Cerebellar nuclear complex (tissue), 1 donor: ENCODE measurements around the gene DDX41.
"Not testable (repeated sequence)": the region's sequence is repeated elsewhere in the genome, so short reads cannot be mapped to it uniquely, and the experiment has no call there.

Experiments used
- DNase-seq, 2 experiments: peaks; one replicate each; lab custom pipeline; 2025; lab: John Stamatoyannopoulos, UW

DDX41 gene

DNA sequence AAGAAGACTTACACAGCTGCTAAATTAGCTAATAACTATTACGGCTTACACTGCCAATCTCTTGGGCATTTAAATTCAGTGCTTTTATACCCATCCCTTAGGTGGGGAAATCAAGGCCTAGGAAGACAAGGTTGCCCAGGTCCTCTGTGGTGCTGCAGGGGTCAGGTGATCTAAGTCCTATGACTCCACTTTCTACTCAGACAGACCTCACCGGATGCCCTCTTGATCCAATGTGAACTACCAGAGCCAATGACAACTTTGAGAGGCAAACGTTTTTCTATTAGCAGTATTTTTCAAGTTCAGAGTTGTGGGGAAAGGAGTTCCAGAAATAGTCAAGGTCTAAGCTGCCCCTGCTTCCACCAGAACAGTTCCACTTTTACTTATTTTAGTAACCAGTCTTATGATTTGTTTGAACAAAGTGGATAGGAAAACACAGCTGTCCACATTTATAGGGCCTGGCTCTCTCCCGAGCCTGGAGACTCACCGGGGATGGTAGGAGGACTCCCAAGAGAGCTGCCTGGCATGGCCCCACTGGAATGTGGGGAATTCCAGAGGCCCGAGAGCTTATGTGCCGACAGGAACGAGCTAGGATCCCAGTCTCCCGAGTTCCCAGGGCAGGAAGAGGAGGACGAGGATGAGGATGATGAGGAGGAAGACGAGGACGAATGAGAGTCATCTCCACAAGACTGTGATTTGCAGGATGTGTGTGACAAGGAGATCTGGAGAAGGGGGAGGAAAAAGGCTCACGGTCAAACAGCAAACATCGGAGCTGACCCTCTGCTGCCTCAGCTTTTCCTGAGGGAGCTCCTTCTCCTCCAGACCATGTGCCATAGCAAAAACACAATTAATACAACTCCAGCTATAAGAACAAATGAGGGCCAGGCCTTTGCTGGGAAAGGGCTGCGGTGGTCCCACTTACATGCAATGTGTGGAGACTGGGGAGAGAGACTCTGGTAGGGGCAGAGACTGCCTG lies 20.9 kb upstream of the DDX41 start:
- DNase-seq: no peak

DNA sequence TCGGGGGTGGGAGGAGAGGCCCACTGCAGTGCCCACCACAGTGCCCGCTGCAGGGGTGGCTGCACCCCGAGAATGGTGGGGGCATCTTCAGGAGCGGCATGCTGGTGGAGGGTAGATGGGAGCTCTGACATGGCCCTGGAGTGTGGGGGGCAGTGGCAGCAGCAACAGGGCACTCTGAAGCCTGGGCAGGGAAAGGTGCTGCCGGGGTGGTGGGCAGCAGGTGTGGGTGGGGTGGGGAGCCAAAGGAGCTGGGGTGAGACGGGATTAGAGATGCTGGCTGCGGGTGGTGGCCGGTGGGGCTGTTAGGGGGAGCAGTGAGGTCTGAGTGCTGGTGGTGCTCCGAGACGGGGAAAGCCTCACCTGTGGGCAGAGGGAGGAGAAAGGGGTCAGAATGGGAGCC lies 19.6 kb upstream of the DDX41 start:
- no peak for DNase-seq

- DNase-seq: no peak
These were observed 18.4 kb upstream of the DDX41 start for GRCh38 chr5:177535125-177535524.

- DNase-seq: not testable (repeated sequence)
These were observed 17.7 kb upstream of the DDX41 start for GRCh38 chr5:177534433-177534832.

DNA sequence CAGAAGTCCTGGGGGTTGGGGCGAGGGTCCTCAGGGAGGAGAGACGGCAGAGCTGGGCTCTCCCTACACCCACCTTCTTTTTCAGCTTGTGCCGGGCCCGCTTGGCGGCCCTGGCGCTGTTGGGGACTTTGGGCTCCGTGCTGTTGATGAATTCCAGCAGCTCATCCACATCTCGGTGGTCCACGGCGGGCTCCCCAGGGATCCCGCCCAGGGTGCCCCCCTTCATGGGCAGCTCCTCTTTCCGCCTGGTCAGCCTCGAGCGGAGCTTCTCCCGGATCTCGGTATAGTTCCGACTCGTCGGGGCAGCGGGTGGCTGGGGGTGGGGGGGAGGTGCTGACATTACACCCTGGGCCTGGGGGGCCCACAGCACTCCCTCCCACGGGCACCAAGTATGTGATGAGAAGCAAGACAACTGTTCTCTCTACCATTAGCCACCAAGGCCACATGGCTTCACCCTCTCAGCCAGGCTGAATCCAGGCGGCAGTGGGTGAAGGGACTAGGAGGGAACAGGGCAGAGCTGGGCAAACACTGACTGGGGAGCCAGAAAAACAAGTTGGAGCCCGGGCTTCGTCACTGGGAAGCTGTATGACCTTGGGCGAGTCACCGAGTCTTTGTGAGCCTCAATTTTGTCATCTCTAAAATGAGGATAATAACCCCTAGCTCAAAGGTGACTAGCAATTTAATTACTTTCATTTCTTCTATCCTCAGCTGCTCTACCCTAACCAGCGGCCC lies 14.6 kb upstream of the DDX41 start:
- no peak for DNase-seq

DNA sequence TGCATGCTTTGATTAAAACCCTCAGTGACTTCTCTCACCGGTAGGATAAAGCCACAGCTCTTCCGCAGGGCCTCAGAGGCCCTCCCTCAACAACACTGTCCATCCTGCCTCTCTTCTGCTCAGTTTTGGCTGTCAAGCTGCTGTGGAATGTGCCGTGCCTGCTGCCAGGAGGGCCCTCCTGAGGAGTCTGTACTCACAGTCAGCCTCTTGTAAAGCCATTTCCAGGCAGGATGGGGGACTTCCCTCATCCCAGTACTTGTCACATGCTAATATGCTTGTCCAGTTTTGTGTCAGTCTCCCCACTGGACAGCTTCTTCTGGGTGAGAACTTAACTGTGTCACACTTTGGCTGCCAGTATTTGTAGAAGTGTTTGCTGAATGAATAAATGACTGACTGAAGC lies 13.9 kb upstream of the DDX41 start:
- DNase-seq: no peak

GRCh38 chr5:177529247-177530203 lies 12.8 kb upstream of the DDX41 start:
- no peak for DNase-seq

DNA sequence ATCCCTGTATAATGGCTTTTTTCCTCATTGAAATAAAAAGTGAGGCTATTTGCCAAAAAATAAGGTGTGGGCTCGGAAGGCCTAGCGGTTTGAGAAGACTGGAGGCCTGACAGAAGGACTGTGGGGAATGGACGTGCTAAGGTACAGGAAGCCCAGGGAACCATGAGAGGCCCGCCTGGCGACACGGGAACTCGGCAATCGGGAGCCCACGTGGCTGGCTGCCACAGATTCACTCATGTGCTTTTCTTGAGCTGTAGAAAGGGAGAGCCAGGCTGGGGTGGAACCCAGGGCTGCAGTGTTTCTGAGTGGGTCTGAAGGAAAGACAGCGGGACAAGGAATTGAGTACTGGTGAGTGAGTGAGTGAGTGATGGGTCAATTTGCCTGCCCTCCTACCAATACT lies 11.9 kb upstream of the DDX41 start:
- DNase-seq: no peak

DNA sequence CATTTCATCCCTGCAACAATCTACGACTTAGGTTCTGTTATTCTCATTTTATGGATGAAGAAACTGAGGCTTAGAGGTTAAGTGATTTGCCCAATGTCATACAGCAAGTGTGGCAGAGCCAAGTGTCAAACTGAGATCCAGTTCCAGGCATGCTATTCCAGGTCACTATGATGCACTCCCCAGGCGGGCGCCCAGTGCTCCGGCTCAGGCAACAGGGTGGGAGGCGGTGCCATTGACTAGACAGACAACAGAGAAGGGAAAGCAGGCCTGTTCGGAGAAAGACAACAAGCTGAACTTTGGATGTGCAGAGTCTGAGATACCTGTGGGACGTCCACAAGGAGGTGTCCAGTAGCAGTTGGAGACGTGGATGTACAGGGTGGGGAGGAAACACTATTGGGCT lies 10.8 kb upstream of the DDX41 start:
- DNase-seq: no peak

- no peak for DNase-seq
These were observed 10.0 kb upstream of the DDX41 start for GRCh38 chr5:177526791-177527190.

- no peak for DNase-seq
These were observed 9.4 kb upstream of the DDX41 start for GRCh38 chr5:177526191-177526590.

- DNase-seq: no peak
These were observed 8.3 kb upstream of the DDX41 start for GRCh38 chr5:177524941-177525655.

DNA sequence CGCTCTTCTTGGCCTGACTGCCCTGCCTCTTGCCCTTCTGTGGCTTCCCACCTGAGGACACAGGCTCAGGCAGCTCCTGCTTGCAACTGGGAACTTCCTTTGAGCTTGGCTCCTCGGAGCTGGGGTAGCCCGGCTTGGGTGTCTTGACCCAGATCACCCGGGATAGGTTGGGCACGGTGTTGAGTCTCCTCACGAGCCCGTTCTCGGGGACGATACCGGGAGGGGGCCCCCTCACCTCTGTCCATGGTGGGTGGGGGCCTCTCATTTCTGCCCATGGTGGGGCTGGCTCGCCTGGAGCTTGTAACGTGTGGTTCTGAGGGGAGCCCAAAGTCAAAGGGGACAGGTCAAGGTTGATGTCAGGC lies 7.8 kb upstream of the DDX41 start:
- no peak for DNase-seq

DNA sequence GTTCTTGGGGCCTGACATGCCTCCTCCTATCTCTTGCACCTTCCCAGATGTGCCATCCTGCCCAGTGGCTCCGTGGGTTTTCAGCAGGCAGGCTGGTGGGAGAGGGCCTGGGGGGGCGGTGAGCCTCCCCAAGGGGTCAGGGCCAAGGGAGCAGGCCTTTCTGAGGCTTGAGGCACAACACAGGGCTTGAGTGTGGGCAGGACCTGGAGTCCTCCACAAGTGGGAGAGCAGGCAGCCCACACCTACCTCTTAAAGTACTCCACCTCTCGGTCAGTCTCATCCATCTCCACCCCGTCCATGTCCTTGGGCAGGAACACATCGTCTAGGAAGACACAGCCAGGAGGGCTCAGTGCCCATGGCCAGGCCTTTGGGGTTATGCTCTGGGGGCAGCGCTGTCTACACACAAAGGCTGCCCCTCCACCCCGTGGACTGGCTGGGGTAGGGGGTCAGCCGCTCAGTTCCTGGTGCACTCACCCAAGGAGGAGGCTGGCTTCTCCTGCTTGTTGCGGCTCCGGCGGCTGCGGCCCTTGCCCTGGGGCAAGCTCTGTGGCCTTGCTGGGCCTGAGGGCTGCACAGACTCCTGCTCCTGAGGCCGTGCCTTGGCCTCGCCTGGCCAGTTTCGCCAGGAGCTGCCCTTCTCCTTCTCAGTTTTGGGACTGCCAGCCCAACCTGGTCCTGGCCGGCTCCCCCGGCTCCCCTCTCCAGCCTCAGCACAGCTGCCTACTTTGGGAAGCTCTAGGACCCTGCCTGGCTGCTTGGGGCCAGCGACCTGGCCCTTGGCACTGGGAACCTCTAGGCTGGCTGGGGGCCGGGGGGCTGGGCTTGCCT lies 7.2 kb upstream of the DDX41 start:
- no peak for DNase-seq

GRCh38 chr5:177520916-177521513 lies 4.3 kb upstream of the DDX41 start:
- DNase-seq: no peak

GRCh38 chr5:177520271-177520670 lies 3.5 kb upstream of the DDX41 start:
- no peak for DNase-seq

DNA sequence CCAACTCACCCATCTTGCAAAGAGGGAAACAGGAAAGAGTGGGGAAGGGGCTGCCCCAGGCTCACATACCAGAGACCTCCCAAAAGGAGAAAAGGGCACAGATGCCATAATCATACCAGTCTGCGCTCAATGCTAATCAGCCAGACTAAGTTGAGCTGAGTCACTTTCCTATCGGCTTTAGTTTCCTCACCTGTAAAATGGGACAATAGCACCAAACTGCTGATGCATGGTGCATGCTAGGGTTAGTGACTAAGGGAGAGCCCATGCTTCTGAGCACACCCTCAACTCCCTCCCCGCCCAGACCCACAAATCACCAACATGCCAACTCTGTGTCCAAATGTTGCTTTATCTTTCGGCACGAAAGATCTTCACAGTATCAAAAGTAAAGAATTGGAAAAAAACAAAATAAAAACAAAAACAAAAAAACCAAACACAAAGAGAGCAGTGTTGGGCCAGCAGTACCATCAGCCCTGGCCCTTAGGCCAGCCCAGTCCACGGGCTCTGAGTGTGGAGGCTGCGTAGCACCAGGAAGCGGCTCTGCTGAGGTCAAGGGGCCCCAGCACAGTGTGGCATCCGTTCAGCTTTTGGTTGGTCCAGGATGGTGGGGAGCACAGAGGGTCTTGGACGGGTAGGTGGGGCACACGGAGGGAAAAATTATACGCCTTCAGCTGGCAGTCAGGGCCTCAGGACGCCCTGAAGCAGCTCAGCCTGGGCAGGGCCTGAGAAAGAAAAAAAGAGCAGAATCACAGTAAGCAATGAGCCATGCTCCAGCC lies 2.9 kb upstream of the DDX41 start:
- DNase-seq: no peak

DNA sequence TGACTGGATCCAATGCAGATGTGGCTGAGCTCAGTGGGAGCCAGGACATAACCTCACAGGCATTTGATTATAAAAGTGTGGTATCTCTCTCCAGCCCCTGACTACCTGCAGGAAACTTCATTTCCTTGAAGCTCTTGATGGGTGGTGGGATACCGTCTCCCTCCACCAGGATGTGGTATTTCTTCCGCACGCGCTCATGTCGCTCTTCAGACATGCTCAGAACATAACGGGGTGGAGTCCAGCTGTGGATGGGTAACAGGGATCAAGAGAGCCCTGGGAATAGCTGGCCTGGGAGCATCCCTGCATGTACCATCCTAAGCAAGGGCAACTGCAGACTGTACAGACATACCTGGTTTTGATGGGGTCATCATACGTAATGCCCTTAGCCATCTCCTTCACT lies 1.2 kb downstream of the DDX41 start:
- DNase-seq: no peak

GRCh38 chr5:177514541-177514940 lies 2.2 kb downstream of the DDX41 start:
- no peak for DNase-seq
